ENCODE results near the gene PIBF1. TPM values are rescaled to one million over a fixed set of nuclear protein-coding genes. Genes with fewer than 3 reads are reported as not detected.

PIBF1 gene
- total and polyA plus RNA-seq, 2 of the 4 experiments (the other 2 are of a cell fraction), result 5.1 to 13.3 TPM

GRCh38 chr13:72953391-72953965, 171.5 kb downstream of the PIBF1 start:
- Histone ChIP-seq H3K9me3 (ENCODE audit: control insufficient read depth, insufficient read depth, low read length) (no peaks in the 10 kb centered on the region), H2BK120ac (ENCODE audit: low read depth, low read length) (no peak overlapping the region), H3K27me3 (ENCODE audit: control insufficient read depth, insufficient read depth, low read length) (no peaks in the 10 kb centered on the region), H3K9ac (ENCODE audit: low read depth, low read length) (no peak overlapping the region), H4K8ac (ENCODE audit: low read depth in 2 of 2, low read length in 2 of 2) (no peak overlapping the region), H3K4ac (ENCODE audit: low read depth, low read length) (no peak overlapping the region), H3K4me2 (ENCODE audit: low read depth, low read length) (no peak overlapping the region), H2BK20ac (ENCODE audit: low read depth, low read length) (no peak overlapping the region), H2AK5ac (ENCODE audit: low read depth, low read length) (no peak overlapping the region), H3K36me3 (ENCODE audit: control insufficient read depth, insufficient read depth, low read length) (peaks cover 3% of the 10 kb centered on the region; the same call in 1 of the 2 replicates), H3K14ac (replicated peaks; ENCODE audit: low read depth, low read length) (no peak overlapping the region), H3K56ac (ENCODE audit: extremely low read depth, insufficient read depth, low read length) (no peak overlapping the region), H4K20me1 (ENCODE audit: insufficient read depth, low read length) (no peaks in the 10 kb centered on the region), H3K18ac (ENCODE audit: low read depth, low read length) (no peak overlapping the region), H2BK15ac (ENCODE audit: low read depth, low read length) (no peak overlapping the region), H2BK5ac (ENCODE audit: low read depth, low read length, poor library complexity, severe bottlenecking) (no peak overlapping the region), H3K23ac (ENCODE audit: low read depth, low read length) (no peak overlapping the region), H3K9me1 (ENCODE audit: insufficient read depth, low read length) (peaks cover 14% of the 10 kb centered on the region; the same call in 1 of the 2 replicates), H3K4me3 (ENCODE audit: insufficient read depth, low read depth, low read length) (no peak overlapping the region), H3K27ac (ENCODE audit: insufficient read depth, low read length) (no peak overlapping the region), H3K4me1 (ENCODE audit: control insufficient read depth, insufficient read depth, low read length) (no peaks in the 10 kb centered on the region), H4K91ac (ENCODE audit: insufficient read depth, low read depth, low read length) (no peak overlapping the region), H2AK9ac (replicated peaks; ENCODE audit: low read depth, low read length, poor library complexity) (no peak overlapping the region), H2AFZ (replicated peaks; ENCODE audit: low read length, poor library complexity) (no peak overlapping the region), H3K79me1 (ENCODE audit: low read depth in 1 of 2, low read length in 2 of 2) (no peaks in the 10 kb centered on the region), H4K5ac (ENCODE audit: low read depth, low read length) (no peak overlapping the region)
- WGBS, 2 experiments (ENCODE audit: extremely low coverage in 2 of 2, insufficient read length in 1 of 2), result 90% methylated on average over 2 of the region's 6 CpGs; no CpG with 5 or more reads in 1 of the 2 experiments
- in situ Hi-C loops (cut with MboI; ENCODE audit: low sequenced_read_pairs), result no loop called here
- intact Hi-C loops (cut with micrococcal nuclease), result no loop called here
- ATAC-seq (ENCODE audit: low read depth), result no peak
- no peak for TF ChIP-seq CHD1 (IDR thresholded peaks at IDR 0.05; ENCODE audit: low read depth, low read length)
- no peak for TF ChIP-seq MXI1 (IDR thresholded peaks at IDR 0.05; ENCODE audit: borderline replicate concordance, low read depth, low read length)
- TF ChIP-seq CEBPB (IDR thresholded peaks at IDR 0.05; ENCODE audit: low read depth, low read length), result no peak
- no peak for TF ChIP-seq FOS (IDR thresholded peaks at IDR 0.05; ENCODE audit: low read depth, low read length)
- TF ChIP-seq MAFK (IDR thresholded peaks at IDR 0.05; ENCODE audit: low read depth, low read length), result no peak
- TF ChIP-seq, protein P1, sequence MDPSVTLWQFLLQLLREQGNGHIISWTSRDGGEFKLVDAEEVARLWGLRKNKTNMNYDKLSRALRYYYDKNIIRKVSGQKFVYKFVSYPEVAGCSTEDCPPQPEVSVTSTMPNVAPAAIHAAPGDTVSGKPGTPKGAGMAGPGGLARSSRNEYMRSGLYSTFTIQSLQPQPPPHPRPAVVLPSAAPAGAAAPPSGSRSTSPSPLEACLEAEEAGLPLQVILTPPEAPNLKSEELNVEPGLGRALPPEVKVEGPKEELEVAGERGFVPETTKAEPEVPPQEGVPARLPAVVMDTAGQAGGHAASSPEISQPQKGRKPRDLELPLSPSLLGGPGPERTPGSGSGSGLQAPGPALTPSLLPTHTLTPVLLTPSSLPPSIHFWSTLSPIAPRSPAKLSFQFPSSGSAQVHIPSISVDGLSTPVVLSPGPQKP (IDR thresholded peaks at IDR 0.05; ENCODE audit: borderline replicate concordance, low read depth, low read length), result no peak
- dilution Hi-C loops (cut with HindIII; ENCODE audit: low sequenced_read_pairs, unreplicated experiment), result no loop called here
- BruUV-seq (replicated peaks), result no TSS peak
- ChIA-PET CTCF (interaction anchor here (0.6 to 0.7 kb wide), 3 partner anchors 16 to 371 kb away, joined by 3 to 5 read pairs (median 4); no protein-coding TSS in a partner anchor), POLR2A (ENCODE audit: unreplicated experiment) (no interaction called here)
- no peak for DNase-seq

Measured in IMR-90 (cell line).